ENCODE data around the gene REV3L.

DNA sequence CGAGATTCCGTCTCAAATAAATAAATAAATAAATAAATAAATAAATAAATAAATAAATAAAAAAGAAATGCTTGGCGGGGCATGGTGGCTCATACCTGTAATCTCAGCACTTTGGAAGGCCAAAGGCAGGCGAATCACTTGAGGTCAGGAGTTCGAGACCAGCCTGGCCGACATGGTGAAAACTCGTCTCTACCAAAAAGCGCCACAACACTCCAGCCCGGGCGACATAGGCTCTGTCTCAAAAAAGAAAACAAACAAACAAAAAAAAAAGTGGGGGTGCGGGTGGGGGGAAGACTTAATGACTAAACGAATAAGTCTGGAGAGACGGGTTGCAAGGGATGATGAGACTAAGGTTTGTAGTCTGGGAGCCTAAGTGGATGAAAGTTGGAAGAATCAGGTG is 225.0 kb downstream of the REV3L start:
- TF ChIP-seq CTCF (IDR thresholded peaks at IDR 0.05 in 2 of 3, conservative IDR thresholded peaks at IDR 0.05 in 1 of 3; ENCODE audit: insufficient read depth in 2 of 3, low read depth in 1 of 3, low read length in 3 of 3): no peak
- TF ChIP-seq CBX2 (IDR thresholded peaks at IDR 0.05; ENCODE audit: insufficient read depth, low read length, poor library complexity, severe bottlenecking): no peak
- TF ChIP-seq ZKSCAN8 (CRISPR knock-in tag; IDR thresholded peaks at IDR 0.05): no peak
- no peak for TF ChIP-seq CHD1 (IDR thresholded peaks at IDR 0.05; ENCODE audit: low read length)
